Keratinocyte (primary cell): ENCODE measurements around the gene AVL9.

Experiments used
- CTCF ChIP-seq, 3 experiments: IDR thresholded peaks in 1 of 3; conservative IDR thresholded peaks in 1 of 3; optimal IDR thresholded peaks in 1 of 3; 2 replicates in 2 of 3; 3 replicates in 1 of 3; pipeline versions ENCODE3 to v1.5.1; 2011; ENCODE audit warnings: low read length in 3 of 3, mild to moderate bottlenecking in 3 of 3, moderate library complexity in 2 of 3, control low read depth in 1 of 3, inconsistent platforms in 1 of 3; ENCODE audit not compliant: insufficient read depth in 2 of 3; ENCODE audit errors: extremely low read depth in 1 of 3
- EZH2 ChIP-seq: IDR thresholded peaks from one replicate; pipeline ENCODE4 v1.6.1; 2012; ENCODE audit warnings: inconsistent platforms, mild to moderate bottlenecking, low read length, moderate library complexity

DNA sequence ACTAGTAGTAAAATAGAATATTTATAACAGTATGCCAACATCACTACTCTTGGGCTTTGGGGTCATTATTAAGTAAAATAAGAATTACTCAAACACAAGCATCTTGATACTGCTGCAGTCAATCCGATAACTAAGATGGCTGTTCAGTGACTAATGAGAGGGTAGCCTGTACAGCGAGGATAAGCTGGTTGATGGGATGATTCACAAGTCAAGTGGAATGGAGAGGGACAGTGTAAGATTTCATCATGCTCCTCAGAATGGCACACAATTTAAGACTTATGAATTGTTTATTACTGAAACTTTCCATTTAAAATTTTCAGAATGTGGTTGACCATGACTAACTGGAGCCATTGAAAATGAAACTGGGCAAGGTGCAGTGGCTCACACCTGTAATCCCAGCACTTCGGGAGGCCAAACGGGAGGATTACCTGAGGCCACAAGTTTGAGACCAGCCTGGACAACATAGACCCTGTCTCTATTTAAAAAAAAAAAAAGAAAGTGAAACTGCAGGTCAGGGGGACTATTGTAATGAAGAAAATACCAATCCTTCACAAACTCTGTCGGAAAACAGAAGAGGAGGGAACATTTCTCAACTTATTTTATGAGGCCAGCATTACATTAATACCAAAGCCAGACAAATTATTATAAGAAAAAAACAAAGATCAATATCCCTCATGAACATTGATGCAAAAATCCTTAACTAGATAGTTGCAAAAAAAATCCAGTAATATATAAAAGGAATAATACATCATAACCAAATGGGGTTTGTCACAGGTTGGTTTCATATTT lies 11.2 kb downstream of the AVL9 start:
- TF ChIP-seq EZH2 (no peak), CTCF (optimal IDR thresholded peaks at IDR 0.05 in 1 of 3, IDR thresholded peaks at IDR 0.05 in 1 of 3, conservative IDR thresholded peaks at IDR 0.05 in 1 of 3; ENCODE audit: extremely low read depth in 1 of 3, insufficient read depth in 2 of 3, low read length in 3 of 3) (no peak)
